ENCODE measurements around the gene RIT2.

The RIT2 gene

DNA sequence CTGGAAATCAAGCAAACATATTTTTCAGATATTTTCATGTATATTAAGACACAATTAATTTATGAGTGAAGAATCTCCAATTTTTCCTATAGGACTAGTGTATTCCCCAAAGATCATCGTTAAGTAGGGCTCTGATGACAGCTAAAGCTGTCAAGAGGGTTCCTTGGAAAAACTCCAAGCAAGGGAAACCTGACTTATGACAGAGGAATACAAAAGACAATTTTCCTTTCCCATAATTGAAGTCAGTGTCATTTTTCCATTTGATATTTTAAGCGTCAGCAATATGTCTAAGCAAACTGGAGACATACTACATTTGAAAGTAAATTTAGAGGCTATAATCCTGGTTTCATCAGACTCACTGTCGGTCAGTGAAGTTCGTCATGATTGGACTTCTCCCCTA, 36.1 kb downstream of the RIT2 start:
- DNase-seq, result no peak

DNA sequence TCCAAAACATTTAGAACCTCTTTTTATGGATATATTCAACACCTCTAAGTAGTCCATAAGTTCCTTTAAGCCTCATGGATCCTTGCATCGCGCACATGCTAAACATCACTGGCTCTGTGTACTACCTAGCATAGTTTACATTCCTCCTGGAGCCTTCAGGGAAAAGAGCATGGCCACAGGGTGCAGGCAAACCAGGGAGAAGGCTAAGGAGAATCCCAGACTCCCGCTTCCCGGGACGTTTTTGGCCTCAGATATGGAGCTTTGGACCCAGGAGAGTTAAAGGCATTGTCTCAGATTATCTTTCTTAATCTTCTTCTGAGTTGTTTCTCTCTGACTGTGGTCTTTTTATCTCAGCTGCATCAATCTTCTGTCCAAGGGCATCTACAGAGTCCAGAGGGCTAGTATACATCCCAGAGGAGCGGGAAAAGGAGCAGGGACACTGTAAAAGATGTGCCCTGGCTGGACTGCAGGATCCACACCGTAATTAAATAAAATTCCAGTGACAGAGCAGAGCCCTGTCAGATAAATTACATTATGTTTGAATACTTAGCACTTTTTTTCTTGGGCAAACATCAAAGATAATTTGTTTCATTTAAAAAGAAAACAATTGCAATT, 36.9 kb downstream of the RIT2 start:
- DNase-seq, result no peak

DNA sequence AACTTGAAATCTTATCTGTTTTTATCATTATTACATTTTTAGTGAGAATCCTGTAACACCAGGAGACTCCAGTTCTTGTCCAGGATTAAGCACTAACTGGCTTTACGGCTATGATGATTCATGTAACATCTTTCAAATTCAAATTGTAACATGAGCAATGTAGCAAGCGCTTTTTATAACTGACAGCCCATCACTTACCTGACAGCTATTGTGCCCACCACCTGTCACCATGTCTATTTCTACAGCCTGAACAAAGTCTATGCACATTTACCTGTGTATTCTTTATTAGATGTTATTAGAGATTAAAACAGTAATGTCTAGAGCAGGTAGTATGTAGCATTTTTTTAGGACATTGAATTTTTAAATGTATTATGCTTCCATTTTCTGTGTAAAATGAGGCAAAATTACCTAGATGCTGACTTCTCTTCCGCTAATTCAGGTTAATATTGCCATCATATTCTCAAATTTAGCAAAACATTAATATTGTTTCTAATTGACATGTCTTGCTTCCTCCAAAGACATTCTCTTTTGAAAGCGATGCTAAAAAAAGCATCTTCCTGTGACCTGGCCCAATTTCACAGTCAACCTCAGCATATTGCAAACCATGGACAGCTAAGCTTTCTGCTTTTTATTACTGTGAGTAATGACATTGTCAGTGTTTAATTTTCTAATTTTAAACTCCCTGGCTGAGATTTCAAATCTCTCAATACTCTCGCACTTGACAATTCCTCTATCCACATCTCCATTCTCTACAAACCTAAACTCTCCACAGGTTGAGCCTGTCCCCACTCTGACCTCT, 37.8 kb downstream of the RIT2 start:
- DNase-seq, result no peak

DNA sequence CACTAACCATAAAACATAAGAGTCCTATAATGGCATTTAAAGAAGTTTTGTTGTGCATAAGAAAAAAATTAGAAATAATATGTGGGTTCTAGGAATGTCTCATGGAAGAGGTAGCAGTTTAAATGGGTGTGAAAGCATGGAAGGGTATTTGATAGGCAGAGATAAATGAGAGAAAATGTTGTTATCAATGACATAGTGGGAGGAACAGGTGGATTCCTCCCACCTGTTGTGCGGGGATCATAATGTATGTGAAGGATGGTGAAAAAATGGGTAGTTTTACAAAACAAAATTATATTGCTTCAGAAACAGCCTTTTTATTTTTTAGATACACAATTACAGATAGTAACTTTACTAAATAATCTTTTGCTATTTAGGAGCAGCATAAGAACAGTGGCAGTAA, 41.7 kb downstream of the RIT2 start:
- DNase-seq, result no peak

GRCh38 chr18:43068781-43069180, 46.7 kb downstream of the RIT2 start:
- no peak for DNase-seq

DNA sequence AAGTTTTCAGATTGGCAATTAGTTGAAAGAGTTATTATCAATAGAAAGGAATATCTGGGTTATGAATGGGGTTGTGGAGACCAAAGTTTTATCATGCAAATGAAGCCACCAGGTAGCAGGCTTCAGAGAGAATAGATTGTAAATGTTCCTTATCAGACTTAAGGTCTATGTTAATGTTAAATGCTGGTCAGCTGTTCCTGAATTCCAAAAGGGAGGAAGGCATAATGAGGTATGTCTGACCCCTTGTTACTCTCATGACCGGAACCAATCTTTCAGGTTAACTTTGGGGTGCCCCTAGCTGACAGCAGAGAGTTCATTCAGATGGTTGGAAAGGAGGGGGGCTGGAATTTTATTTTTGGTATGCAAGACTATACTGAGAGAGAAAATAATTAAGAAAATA, 47.9 kb downstream of the RIT2 start:
- no peak for DNase-seq

GRCh38 chr18:43061816-43062215, 53.7 kb downstream of the RIT2 start:
- no peak for DNase-seq

DNA sequence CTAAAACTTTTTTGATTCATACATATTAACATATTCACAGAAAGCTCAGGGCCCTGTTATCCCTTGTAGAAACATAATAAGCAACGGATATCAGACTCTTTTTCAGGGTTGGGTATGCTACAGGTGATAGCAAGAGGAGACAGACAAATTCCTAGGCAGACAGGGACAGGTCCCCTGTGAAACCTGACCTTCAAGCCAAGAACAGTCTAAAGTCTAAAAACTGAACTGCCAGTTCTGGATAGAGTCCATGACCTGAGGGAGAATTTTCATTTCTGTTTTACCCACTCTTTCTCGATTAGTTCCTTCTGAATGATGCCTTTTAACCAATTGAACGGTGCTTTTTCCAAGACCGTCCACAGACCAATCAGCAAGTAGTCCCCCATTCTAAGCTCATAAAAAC, 54.2 kb downstream of the RIT2 start:
- DNase-seq, result no peak

- DNase-seq, result no peak
Observed at GRCh38 chr18:43060020-43060419, 55.5 kb downstream of the RIT2 start.

DNA sequence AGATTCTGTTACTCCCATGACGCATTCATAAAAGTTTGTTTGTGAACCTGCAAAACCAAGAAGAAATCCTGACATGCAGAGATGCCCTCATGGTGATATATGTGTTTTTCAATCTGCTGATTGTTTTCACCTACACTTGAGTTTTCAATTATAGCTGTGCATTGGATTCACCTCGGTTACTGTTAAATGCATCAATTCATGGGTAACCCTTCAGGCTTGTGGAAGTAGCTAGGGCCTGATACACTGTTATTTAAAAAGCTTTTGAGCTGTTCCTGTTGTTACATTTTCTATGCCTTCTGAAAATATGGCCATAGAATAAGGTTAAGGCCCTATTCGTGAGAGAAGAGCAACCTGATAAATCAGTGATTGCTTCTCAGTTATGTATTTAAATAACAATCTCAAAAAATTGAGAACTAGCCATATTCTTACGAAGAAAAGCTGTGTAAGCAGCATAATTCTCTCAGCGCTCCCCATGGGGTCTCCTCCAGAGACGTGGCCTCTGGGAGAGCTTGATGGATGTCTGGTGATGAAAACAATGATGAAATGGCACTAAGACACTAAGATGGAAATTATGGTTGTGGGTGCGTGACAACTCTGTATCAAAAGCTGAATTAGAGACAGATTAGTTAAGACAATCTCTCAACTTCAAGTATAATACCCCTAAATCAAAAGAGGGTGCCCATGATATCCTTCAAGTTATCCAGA, 60.5 kb downstream of the RIT2 start:
- DNase-seq, result no peak

GRCh38 chr18:43049021-43049420, 66.5 kb downstream of the RIT2 start:
- no peak for DNase-seq

GRCh38 chr18:43046322-43046721, 69.2 kb downstream of the RIT2 start:
- DNase-seq, result no peak

DNA sequence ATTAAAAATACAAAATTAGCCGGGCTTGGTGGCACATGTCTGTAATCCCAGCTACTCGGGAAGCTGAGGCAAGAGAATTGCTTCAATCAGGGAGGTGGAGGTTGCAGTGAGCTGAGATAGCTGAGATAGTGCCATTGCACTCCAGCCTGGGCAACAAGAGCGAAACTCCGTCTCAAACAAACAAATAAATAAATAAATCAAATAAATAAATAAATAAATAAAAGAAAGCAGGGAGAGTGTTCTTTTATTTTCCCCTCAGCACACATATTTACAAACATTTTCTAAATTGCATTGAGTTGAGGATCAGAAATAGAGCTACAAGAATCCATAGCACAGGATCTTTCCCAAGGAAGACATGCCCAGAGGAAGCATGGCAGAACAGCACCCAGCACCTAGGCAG, 71.9 kb downstream of the RIT2 start:
- DNase-seq, result no peak

DNA sequence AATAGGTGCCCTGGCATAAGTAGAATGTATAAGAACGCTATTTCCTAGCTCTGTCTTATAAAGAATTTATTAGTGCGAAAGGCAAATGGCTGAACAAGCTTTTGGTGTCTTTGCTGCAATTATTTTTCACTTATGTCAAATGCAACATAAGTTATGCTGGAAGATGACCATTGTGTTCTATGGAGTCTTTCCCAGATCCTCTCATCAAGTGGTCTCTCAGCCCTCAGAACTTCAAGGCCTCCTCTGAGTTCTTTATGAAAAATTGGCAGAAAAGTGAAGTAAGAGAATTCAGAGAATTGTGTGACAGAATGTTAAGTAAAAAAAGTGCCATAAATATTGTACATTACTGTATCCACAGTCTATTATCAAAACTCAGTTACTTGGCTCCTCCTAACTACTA, 75.2 kb downstream of the RIT2 start:
- no peak for DNase-seq

DNA sequence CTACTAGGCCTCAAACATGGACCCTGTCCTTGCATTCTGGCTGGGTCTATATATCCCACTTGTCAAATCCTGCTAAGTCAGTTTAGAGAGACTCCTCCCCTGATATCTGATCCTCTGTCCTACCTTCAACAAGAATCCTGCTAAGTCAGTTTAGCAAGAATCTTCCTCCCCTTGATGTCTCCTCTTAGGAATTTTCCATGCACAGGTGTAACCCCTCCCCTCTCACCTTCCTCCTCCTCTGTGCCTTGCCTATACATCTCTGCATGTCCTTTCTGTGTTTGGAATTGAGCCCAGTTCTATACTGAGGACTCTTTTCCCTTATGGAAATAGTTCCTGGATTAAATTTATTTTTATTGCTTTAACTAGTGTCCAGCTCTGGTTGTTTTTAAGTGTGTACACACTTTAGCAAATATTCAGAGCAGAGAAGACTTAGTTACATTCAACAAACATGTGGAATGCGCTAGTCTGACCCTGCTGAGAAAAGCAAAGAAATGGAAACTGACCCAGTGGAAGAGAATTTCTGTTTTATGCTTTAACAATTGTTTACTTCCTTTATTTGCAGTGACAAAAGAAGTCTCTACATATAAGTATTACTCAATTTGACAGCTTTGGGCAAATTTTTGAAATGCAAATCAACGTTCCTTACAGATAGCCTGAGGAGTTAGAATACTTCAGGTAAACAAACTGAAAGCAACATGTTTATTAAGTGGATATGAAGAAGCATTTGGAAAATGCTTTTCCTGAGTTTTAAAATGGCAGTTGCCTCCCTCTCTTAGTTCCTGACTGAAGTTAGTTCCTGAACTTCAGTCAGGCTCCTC, 80.6 kb downstream of the RIT2 start:
- no peak for DNase-seq

- no peak for DNase-seq
Observed at GRCh38 chr18:43031169-43031568, 84.3 kb downstream of the RIT2 start.

- DNase-seq, result no peak
Observed at GRCh38 chr18:43029414-43029813, 86.1 kb downstream of the RIT2 start.

DNA sequence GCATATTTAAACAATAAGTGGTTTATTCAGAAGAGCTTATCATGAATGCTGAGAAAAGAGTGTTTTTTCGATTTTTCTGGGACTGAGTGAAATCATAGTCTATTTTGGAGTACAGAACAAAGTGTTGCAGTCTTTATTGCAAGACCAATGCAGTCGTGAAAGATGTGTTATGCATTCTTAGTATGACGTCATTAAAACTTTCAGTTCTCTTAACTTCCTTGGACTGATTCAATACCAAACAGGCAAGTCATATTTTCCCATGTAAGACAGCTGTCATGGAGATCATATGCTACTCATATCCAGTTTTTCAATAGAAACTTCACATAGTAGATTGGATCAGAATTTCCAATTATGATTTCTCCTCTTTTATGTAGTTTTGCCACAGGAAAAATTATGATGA, 92.6 kb downstream of the RIT2 start:
- DNase-seq, result no peak

DNA sequence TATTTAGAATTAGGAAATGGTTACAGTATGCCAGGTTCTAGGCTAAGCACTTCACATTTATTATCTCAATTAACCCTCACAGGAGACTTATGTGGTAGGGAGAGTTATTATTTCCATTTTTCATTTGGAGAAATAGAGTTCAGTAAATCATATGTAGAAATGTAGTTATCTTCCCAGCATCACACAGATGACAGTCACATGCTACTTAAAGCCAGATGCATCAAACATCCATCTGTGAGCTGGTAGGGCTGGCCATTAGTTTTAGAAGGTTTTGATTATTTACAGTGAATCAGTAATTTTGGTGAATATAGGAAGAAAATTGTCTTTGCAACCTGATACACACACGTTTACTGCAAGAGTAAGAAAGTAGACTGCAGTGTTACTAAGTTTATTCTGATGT, 97.9 kb downstream of the RIT2 start:
- no peak for DNase-seq

- no peak for DNase-seq
Observed at GRCh38 chr18:43013486-43013885, 102.0 kb downstream of the RIT2 start.

- no peak for DNase-seq
Observed at GRCh38 chr18:43012951-43013350, 102.5 kb downstream of the RIT2 start.

- DNase-seq, result no peak
Observed at GRCh38 chr18:43010611-43011010, 104.9 kb downstream of the RIT2 start.

DNA sequence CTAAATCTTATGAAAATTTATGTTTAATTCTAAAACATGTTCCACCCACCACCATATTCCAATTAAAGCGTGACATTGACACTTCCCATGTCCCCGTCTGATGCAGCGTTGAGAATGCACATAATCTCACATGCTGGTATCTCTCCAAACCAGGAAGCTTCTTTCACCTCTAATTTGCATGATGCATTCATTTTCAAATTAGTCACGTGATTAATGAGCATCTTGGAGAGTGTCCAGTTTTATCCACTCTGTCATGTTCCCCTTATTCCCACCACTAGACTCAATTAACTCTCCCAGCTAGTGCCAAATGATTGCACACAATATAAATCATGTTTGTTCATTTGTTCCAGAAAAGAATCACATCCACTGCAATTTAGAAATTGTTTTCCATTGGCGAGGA, 105.8 kb downstream of the RIT2 start:
- DNase-seq, result no peak
